C4-2B (cell line): ENCODE data around the gene TTC39A.

Experiments used
- CTCF ChIP-seq: fragments of 450-650 bp; conservative IDR thresholded peaks from 2 replicates; pipeline ENCODE4 v1.5.1; 2017; ENCODE audit warnings: mild to moderate bottlenecking
- ZFX ChIP-seq: fragments of 450-650 bp; IDR thresholded peaks from 2 replicates; pipeline ENCODE4 v1.6.1; 2017

GRCh38 chr1:51237351-51238033 is 92.9 kb downstream of the TTC39A start:
- no peak for TF ChIP-seq CTCF
- TF ChIP-seq ZFX, result no peak
